ENCODE results near the gene AVPR1A.

GRCh38 chr12:63124778-63125177 is 26.2 kb downstream of the AVPR1A start:
- TF ChIP-seq CTCF (IDR thresholded peaks at IDR 0.05; ENCODE audit: insufficient read depth, low read length, poor library complexity, severe bottlenecking) (no peak), EZH2phosphoT487 (conservative IDR thresholded peaks at IDR 0.05; ENCODE audit: low read length) (no peak)
